Measurements from ENCODE around the gene SYT7.

The SYT7 gene

DNA sequence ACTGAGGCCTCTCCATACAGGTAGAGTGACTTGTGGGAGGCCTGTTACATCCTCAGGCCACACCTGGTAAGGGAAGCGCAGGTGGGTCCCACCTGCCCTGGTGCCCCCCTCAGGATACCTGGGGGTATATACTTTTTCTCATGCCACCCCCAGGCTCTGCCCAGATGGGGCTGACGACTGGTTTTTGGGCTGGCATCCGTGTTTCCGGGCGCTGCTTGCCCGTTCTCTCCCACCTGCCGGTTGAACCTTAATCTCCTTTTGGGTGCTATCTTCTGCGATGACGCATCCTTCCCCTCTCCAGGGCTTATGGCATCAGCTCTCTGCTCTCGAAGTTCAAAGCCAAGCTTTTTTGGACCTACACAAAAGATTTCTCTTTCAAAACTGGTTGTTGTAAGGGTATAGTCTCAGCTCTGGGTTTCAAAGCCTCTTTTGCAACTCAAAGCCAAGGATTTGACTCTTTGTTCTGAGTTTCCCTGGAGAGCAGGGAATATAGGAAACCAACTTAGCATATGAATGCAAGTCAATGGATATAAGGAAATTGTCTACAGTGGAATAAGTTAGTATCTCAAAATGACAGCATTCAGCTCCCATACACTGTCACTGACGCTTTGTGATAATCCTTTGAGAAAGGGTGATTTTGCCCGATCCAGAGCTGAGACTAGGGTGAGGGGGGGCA, 80.9 kb downstream of the SYT7 start:
- no peak for TF ChIP-seq FOXP2 (optimal IDR thresholded peaks at IDR 0.05; ENCODE audit: borderline replicate concordance, extremely low read depth, extremely low read length, insufficient read depth)
- TF ChIP-seq TAF1 (IDR thresholded peaks at IDR 0.05; ENCODE audit: borderline replicate concordance, insufficient read depth, low read length), result no peak
- TF ChIP-seq, protein P1, sequence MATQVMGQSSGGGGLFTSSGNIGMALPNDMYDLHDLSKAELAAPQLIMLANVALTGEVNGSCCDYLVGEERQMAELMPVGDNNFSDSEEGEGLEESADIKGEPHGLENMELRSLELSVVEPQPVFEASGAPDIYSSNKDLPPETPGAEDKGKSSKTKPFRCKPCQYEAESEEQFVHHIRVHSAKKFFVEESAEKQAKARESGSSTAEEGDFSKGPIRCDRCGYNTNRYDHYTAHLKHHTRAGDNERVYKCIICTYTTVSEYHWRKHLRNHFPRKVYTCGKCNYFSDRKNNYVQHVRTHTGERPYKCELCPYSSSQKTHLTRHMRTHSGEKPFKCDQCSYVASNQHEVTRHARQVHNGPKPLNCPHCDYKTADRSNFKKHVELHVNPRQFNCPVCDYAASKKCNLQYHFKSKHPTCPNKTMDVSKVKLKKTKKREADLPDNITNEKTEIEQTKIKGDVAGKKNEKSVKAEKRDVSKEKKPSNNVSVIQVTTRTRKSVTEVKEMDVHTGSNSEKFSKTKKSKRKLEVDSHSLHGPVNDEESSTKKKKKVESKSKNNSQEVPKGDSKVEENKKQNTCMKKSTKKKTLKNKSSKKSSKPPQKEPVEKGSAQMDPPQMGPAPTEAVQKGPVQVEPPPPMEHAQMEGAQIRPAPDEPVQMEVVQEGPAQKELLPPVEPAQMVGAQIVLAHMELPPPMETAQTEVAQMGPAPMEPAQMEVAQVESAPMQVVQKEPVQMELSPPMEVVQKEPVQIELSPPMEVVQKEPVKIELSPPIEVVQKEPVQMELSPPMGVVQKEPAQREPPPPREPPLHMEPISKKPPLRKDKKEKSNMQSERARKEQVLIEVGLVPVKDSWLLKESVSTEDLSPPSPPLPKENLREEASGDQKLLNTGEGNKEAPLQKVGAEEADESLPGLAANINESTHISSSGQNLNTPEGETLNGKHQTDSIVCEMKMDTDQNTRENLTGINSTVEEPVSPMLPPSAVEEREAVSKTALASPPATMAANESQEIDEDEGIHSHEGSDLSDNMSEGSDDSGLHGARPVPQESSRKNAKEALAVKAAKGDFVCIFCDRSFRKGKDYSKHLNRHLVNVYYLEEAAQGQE (IDR thresholded peaks at IDR 0.05; ENCODE audit: insufficient read depth in 1 of 2, low read depth in 2 of 2, low read length in 2 of 2), result no peak
- no peak for TF ChIP-seq POLR2AphosphoS5 (IDR thresholded peaks at IDR 0.05; ENCODE audit: low read depth, low read length)
- no peak for TF ChIP-seq SIN3A (IDR thresholded peaks at IDR 0.05; ENCODE audit: borderline replicate concordance, insufficient read depth, low read length)

DNA sequence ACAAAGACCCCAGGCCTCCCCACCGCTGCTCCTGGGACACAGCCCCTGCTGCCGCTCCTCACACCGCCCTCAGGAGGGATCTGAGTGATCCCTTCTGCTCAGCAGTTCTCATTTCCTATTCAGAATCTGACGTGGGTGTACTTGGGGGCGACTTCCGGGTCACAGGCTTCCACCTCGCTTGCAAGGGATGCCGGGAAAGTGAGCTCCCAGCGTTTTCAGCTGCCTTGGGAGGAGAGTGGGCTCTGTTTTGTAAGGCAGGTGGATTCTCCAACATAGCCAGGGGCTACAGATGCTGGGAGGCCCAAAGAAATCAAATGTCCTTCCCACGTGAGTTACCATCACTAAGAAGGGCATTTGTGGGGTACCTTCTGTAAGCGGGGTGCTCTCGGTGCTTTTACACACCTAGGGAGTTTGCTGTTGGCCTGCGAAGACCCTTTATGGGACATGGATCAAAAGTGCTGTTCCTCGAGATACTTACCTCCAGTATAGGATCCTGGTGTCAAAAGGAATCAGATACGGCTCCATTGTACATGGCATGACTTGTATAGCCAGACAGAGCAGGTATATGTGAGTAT, 82.0 kb downstream of the SYT7 start:
- no peak for TF ChIP-seq FOXP2 (optimal IDR thresholded peaks at IDR 0.05; ENCODE audit: borderline replicate concordance, extremely low read depth, extremely low read length, insufficient read depth)
- TF ChIP-seq SIN3A (IDR thresholded peaks at IDR 0.05; ENCODE audit: borderline replicate concordance, insufficient read depth, low read length), result no peak
- TF ChIP-seq, protein P1 (IDR thresholded peaks at IDR 0.05; ENCODE audit: insufficient read depth in 1 of 2, low read depth in 2 of 2, low read length in 2 of 2), result no peak
- TF ChIP-seq POLR2AphosphoS5 (IDR thresholded peaks at IDR 0.05; ENCODE audit: low read depth, low read length), result no peak
- TF ChIP-seq TAF1 (IDR thresholded peaks at IDR 0.05; ENCODE audit: borderline replicate concordance, insufficient read depth, low read length), result no peak

DNA sequence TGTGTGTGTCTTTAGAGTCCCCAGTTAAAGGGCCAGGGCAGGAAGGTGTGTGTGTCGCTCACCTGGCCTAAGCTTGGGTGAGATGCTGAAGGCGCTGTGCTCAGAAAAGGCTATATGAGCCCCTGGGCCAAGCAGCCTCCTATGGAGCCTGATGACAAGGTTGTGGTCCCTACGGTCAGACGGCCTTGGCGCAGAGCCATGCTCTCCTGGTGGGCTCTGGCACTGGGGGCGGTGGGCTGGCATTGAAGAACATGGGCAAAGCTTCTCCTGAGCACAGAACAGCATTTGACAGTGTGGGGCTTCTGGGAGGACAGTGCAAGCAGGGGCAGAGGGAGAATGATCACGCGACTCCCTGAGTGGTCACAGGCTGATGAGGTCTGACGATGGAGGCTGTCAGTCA, 83.0 kb downstream of the SYT7 start:
- TF ChIP-seq TAF1 (IDR thresholded peaks at IDR 0.05; ENCODE audit: borderline replicate concordance, insufficient read depth, low read length) (no peak), POLR2AphosphoS5 (IDR thresholded peaks at IDR 0.05; ENCODE audit: low read depth, low read length) (no peak)
- TF ChIP-seq, protein P1 (IDR thresholded peaks at IDR 0.05; ENCODE audit: insufficient read depth in 1 of 2, low read depth in 2 of 2, low read length in 2 of 2), result no peak

DNA sequence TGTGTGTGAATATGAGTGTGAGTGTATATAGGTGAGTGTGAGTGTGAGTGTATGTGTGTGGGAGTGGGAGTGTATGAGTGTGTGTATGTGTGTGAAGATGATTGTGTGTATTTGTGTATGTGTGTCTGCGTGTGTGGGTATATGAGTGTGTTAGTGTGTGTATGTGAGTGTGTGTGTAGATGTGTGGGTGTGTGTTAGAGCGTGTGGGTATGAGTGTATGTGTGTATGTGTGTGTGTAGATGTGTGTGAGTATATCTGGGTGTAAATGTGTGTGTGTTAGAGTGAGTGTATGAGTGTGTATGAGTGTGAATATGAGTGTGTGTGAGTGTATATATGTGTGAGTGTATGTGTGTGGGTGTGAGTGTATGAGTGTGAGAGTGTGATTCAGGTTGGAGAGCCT, 83.4 kb downstream of the SYT7 start:
- no peak for TF ChIP-seq FOXP2 (optimal IDR thresholded peaks at IDR 0.05; ENCODE audit: borderline replicate concordance, extremely low read depth, extremely low read length, insufficient read depth)
- TF ChIP-seq SIN3A (IDR thresholded peaks at IDR 0.05; ENCODE audit: borderline replicate concordance, insufficient read depth, low read length), result no peak
- TF ChIP-seq POLR2AphosphoS5 (IDR thresholded peaks at IDR 0.05; ENCODE audit: low read depth, low read length), result no peak
- TF ChIP-seq TAF1 (IDR thresholded peaks at IDR 0.05; ENCODE audit: borderline replicate concordance, insufficient read depth, low read length), result no peak
- TF ChIP-seq, protein P1 (IDR thresholded peaks at IDR 0.05; ENCODE audit: insufficient read depth in 1 of 2, low read depth in 2 of 2, low read length in 2 of 2), result no peak

Measured in PFSK-1 (cell line).